HEK293 (cell line): Measurements from ENCODE around the gene GABRR1.

Experiments used
- BCL11A ChIP-seq: fragments of 450-650 bp; formaldehyde crosslinking; IDR thresholded peaks from 2 replicates; pipeline ENCODE4 v1.5.1; 2016; ENCODE audit warnings: low read depth, missing biosample characterization, missing genetic modification characterization
- HOXA7 ChIP-seq: sonication (generic); formaldehyde crosslinking; IDR thresholded peaks from 2 replicates; pipeline ENCODE4 v1.8.1; 2022; ENCODE audit warnings: missing genetic modification reagents, borderline replicate concordance
- YY1 ChIP-seq: fragments of 450-650 bp; formaldehyde crosslinking; IDR thresholded peaks from 2 replicates; pipeline ENCODE4 v1.5.1; 2018; ENCODE audit warnings: missing biosample characterization, missing genetic modification characterization
- ZIC2 ChIP-seq: fragments of 450-650 bp; formaldehyde crosslinking; IDR thresholded peaks from 2 replicates; pipeline ENCODE4 v1.5.1; 2016; ENCODE audit warnings: missing biosample characterization, missing genetic modification characterization
- ZNF23 ChIP-seq: fragments of 450-650 bp; formaldehyde crosslinking; IDR thresholded peaks from 2 replicates; pipeline ENCODE4 v1.5.1; 2016; ENCODE audit warnings: missing biosample characterization, missing genetic modification characterization, borderline replicate concordance
- ZNF433 ChIP-seq: fragments of 450-650 bp; formaldehyde crosslinking; IDR thresholded peaks from 2 replicates; pipeline ENCODE4 v1.5.1; 2016; ENCODE audit warnings: missing biosample characterization, missing genetic modification characterization, low read depth
- ZNF560 ChIP-seq: fragments of 450-650 bp; formaldehyde crosslinking; IDR thresholded peaks from 2 replicates; pipeline ENCODE4 v1.5.1; 2017; ENCODE audit warnings: missing biosample characterization, missing genetic modification characterization, borderline replicate concordance
- ZNF747 ChIP-seq: fragments of 450-650 bp; formaldehyde crosslinking; IDR thresholded peaks from 2 replicates; pipeline ENCODE4 v1.5.1; 2016; ENCODE audit warnings: missing biosample characterization, missing genetic modification characterization
- TF ChIP-seq, protein P1 (sequence below): fragments of 450-650 bp; formaldehyde crosslinking; IDR thresholded peaks from 2 replicates; pipeline ENCODE4 v1.5.1; 2016; ENCODE audit warnings: missing biosample characterization, missing genetic modification characterization
- TF ChIP-seq, protein P2 (sequence below): fragments of 450-650 bp; formaldehyde crosslinking; IDR thresholded peaks from 2 replicates; pipeline ENCODE4 v1.5.1; 2016; ENCODE audit warnings: missing biosample characterization, missing genetic modification characterization
- TF ChIP-seq, protein P3 (sequence below): fragments of 450-650 bp; formaldehyde crosslinking; IDR thresholded peaks from 2 replicates; pipeline ENCODE4 v1.5.1; 2016; ENCODE audit warnings: missing biosample characterization, missing genetic modification characterization

DNA sequence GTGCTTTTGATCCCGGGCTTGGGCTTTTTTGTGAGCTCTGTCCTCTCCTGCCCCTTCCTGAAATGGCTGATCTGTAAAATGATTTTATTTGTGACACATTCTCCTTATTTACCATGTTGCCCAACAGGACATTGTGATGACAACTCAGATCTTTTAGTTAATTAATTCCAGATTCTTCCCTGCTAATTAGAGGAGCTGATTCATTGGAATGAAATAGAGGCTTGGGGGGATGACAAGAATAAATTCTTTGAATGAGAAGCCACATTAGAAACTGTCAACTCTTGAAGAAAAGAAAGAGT is 26.1 kb upstream of the GABRR1 start:
- no peak for TF ChIP-seq ZNF433 (tag by site-specific recombination)
- TF ChIP-seq, protein P1, sequence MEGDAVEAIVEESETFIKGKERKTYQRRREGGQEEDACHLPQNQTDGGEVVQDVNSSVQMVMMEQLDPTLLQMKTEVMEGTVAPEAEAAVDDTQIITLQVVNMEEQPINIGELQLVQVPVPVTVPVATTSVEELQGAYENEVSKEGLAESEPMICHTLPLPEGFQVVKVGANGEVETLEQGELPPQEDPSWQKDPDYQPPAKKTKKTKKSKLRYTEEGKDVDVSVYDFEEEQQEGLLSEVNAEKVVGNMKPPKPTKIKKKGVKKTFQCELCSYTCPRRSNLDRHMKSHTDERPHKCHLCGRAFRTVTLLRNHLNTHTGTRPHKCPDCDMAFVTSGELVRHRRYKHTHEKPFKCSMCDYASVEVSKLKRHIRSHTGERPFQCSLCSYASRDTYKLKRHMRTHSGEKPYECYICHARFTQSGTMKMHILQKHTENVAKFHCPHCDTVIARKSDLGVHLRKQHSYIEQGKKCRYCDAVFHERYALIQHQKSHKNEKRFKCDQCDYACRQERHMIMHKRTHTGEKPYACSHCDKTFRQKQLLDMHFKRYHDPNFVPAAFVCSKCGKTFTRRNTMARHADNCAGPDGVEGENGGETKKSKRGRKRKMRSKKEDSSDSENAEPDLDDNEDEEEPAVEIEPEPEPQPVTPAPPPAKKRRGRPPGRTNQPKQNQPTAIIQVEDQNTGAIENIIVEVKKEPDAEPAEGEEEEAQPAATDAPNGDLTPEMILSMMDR (tag by site-specific recombination), result no peak
- TF ChIP-seq, protein P2, sequence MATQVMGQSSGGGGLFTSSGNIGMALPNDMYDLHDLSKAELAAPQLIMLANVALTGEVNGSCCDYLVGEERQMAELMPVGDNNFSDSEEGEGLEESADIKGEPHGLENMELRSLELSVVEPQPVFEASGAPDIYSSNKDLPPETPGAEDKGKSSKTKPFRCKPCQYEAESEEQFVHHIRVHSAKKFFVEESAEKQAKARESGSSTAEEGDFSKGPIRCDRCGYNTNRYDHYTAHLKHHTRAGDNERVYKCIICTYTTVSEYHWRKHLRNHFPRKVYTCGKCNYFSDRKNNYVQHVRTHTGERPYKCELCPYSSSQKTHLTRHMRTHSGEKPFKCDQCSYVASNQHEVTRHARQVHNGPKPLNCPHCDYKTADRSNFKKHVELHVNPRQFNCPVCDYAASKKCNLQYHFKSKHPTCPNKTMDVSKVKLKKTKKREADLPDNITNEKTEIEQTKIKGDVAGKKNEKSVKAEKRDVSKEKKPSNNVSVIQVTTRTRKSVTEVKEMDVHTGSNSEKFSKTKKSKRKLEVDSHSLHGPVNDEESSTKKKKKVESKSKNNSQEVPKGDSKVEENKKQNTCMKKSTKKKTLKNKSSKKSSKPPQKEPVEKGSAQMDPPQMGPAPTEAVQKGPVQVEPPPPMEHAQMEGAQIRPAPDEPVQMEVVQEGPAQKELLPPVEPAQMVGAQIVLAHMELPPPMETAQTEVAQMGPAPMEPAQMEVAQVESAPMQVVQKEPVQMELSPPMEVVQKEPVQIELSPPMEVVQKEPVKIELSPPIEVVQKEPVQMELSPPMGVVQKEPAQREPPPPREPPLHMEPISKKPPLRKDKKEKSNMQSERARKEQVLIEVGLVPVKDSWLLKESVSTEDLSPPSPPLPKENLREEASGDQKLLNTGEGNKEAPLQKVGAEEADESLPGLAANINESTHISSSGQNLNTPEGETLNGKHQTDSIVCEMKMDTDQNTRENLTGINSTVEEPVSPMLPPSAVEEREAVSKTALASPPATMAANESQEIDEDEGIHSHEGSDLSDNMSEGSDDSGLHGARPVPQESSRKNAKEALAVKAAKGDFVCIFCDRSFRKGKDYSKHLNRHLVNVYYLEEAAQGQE (tag by site-specific recombination), result no peak
- no peak for TF ChIP-seq YY1 (tag by site-specific recombination)
- no peak for TF ChIP-seq ZIC2
- no peak for TF ChIP-seq ZNF560 (tag by site-specific recombination)
- TF ChIP-seq ZNF23, result no peak
- no peak for TF ChIP-seq ZNF747 (tag by site-specific recombination)
- TF ChIP-seq HOXA7 (CRISPR knock-in tag), result no peak
- TF ChIP-seq, protein P3, sequence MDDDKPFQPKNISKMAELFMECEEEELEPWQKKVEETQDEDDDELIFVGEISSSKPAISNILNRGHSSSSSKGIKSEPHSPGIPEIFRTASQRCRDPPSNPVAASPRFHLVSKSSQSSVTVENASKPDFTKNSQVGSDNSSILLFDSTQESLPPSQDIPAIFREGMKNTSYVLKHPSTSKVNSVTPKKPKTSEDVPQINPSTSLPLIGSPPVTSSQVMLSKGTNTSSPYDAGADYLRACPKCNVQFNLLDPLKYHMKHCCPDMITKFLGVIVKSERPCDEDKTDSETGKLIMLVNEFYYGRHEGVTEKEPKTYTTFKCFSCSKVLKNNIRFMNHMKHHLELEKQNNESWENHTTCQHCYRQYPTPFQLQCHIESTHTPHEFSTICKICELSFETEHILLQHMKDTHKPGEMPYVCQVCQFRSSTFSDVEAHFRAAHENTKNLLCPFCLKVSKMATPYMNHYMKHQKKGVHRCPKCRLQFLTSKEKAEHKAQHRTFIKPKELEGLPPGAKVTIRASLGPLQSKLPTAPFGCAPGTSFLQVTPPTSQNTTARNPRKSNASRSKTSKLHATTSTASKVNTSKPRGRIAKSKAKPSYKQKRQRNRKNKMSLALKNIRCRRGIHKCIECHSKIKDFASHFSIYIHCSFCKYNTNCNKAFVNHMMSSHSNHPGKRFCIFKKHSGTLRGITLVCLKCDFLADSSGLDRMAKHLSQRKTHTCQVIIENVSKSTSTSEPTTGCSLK (tag by site-specific recombination), result no peak
- no peak for TF ChIP-seq BCL11A (tag by site-specific recombination)
